Fibroblast of villous mesenchyme (primary cell): ENCODE results near the gene MOV10L1. TPM values are rescaled to one million over a fixed set of nuclear protein-coding genes. Genes with fewer than 3 reads are reported as not detected.

Experiments used
- DNase-seq: peaks from one replicate; pipeline ENCODE4 v3.0.0-alpha.2; 2010; ENCODE audit warnings: low read depth
- H3K4me3 ChIP-seq: 2 replicates; pipeline ENCODE4 v1.5.1; 2011; ENCODE audit warnings: low read depth, mild to moderate bottlenecking, low read length
- total RNA-seq: library from RNA; depleted of rRNA; stranded (reverse); fragments of >200 nt; gene quantifications from 2 replicates; pipeline ENCODE4 v1.2.3, GENCODE V29; 2012
- TF ChIP-seq, protein P1 (sequence below): IDR thresholded peaks from 2 replicates; pipeline ENCODE4 v1.5.1; 2012; ENCODE audit warnings: low read depth, mild to moderate bottlenecking, low read length; ENCODE audit not compliant: insufficient read depth

MOV10L1 gene
- total RNA-seq, 1 donor, result 10.8 TPM

DNA sequence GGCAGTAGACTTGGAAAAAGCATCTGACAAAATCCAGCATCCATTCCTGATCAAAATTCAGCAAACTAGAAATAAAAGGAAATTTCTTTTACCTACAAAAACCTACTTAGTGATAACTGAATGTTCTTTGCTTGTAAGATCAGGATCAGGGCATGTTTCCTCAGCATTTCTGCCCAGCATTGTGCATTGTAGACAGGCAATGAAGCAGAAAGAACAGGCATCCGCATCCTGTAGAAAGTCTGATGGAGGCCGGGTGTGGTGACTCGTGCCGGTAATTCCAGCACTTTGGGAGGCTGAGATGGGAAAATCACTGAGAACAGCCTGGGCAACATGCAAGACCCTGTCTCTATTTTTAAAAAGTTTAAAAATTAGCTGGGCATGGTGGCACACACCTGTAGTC, 48.2 kb downstream of the MOV10L1 start:
- TF ChIP-seq, protein P1, sequence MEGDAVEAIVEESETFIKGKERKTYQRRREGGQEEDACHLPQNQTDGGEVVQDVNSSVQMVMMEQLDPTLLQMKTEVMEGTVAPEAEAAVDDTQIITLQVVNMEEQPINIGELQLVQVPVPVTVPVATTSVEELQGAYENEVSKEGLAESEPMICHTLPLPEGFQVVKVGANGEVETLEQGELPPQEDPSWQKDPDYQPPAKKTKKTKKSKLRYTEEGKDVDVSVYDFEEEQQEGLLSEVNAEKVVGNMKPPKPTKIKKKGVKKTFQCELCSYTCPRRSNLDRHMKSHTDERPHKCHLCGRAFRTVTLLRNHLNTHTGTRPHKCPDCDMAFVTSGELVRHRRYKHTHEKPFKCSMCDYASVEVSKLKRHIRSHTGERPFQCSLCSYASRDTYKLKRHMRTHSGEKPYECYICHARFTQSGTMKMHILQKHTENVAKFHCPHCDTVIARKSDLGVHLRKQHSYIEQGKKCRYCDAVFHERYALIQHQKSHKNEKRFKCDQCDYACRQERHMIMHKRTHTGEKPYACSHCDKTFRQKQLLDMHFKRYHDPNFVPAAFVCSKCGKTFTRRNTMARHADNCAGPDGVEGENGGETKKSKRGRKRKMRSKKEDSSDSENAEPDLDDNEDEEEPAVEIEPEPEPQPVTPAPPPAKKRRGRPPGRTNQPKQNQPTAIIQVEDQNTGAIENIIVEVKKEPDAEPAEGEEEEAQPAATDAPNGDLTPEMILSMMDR, result no peak

DNA sequence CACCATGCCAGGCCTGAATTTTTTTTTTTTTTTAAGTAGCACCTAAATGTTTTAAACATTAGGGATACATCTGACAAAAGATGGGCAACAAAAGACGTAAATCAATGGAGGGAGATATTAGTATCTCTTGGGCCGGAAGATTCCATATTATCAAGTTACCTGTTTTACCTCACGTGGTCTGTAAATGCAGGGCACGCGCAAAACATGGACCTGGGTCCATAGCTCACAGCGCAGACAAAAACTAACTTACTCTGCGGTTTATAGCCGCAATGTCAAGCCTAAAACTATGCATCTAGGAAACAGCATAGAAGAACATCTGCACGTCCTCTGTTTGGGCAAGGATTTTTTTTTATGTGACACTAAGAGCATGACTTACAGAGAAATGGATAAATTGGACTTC, 49.2 kb downstream of the MOV10L1 start:
- TF ChIP-seq, protein P1, result no peak
- DNase-seq, result no peak
- H3K4me3 ChIP-seq, result no peak overlapping the region

More for the DNA sequence above, 48.2 kb downstream of the MOV10L1 start:
- H3K4me3 ChIP-seq, result no peak overlapping the region
- no peak for DNase-seq

DNA sequence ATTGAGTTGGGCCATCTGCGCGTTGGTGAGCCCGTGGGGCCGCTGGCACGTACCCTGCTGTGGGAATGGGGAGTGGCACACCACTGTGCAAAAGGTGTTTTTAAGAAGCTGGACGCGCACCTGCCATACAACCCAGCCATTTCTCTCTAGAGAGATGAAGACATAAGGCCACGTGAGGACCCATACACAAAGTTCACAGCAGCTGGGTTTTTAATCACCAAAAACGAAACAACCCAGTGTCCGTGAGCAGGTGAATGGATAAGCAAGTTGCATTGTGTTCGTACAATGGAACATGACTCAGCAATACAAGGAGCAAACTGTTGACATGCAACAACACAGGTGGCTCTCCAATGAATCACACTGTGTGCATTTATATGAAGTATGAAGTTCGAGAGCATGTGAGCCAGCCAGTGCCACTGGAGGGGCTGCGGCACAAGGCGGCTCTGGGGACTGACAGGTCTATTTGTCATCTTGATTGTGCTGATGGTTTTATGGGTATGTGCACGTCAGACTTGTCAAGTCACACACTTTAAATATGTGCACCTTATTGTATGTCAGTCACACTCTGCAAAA, 50.1 kb downstream of the MOV10L1 start:
- no peak overlapping the region for H3K4me3 ChIP-seq
- TF ChIP-seq, protein P1, result no peak
- DNase-seq, result no peak

DNA sequence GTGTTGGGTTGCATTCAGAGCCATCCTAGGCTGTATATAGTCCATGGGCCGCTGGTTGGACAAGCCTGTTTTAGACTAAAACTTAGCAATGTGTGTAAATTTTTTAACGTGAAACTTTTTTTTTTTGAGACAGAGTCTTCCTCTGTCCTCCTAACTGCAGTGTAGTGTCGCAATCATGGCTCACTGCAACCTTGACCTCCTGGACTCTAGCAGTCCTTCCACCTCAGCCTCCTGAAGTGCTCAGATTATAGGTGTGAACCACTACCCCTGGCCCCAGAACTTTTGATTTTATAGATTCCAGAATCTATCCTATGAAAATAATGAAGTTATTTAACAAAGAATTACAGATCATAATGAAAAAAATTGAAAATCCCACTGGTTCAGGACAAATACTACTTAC, 50.8 kb downstream of the MOV10L1 start:
- no peak overlapping the region for H3K4me3 ChIP-seq
- peak; percentile 60 for DNase-seq
- TF ChIP-seq, protein P1, result no peak

DNA sequence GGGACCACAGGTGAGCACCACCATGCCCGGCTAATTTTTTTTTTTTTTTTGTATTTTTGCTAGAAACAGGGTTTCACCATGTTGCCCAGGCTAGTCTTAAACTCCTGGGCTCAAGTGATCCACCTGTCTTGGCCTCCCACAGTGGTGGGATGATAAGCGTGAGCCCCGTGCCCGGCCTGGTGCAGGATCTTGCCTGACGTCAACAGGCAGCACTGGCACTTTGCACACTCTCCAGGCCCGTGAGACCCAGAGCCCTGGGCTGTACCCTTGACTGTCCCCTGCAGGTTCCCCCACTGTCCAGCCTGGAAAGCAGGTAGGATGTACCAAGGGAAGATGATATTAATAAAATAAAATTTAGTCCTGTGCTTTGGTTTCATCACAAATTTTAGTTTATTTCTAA, 51.7 kb downstream of the MOV10L1 start:
- TF ChIP-seq, protein P1, result no peak
- no peak overlapping the region for H3K4me3 ChIP-seq
- no peak for DNase-seq

DNA sequence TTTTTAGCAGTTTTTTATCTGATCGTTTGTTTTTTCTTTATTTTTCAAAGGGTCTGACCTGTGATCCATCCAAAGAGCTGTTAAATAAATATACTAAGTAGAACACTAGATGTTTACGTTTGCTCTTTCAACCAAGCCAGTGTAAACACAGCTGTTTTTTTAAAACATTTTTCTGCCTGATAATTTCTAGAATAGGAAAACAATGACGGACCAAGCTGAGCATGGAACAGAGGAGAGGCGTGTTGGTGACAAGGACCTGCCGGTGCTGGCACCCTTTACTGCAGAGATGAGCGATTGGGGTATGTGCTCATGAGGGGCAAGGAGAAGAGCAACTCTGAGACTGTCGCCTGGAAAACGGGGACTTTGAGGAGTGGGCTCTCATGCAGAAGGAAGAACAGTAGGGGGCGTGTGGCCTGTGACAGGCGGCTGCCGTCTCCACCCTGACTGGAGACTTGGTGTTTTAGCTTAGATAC, 52.1 kb downstream of the MOV10L1 start:
- peak; percentile 59 for DNase-seq
- TF ChIP-seq, protein P1, result peak; percentile 30

DNA sequence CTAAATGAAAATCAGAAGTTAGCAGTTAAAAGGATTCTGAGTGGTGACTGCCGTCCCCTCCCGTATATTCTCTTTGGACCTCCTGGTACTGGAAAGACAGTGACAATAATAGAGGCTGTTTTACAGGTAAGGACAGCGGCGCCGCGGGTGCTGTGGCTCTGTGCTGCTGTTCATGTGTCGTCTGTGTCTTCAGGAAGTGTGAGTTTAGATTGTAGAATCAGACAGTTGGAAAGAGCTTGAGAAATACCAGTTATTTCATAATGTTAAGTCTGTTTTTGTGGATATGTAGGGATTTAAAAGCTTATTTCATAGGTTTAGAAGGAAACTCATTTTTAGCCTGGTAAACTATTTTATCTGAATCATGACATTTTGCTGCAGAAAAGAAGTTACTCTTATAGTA, 53.3 kb downstream of the MOV10L1 start:
- no peak overlapping the region for H3K4me3 ChIP-seq
- DNase-seq, result peak; percentile 50
- TF ChIP-seq, protein P1, result no peak

More for the DNA sequence above, 52.1 kb downstream of the MOV10L1 start:
- H3K4me3 ChIP-seq, result no peak overlapping the region
